ENCODE measurements around the gene SLC25A11. TPM values are rescaled to one million over a fixed set of nuclear protein-coding genes. Genes with fewer than 3 reads are reported as not detected.
A peak's percentile ranks its signal among the peaks of the same experiment; 100 is the strongest.

Gene SLC25A11
- total and polyA plus RNA-seq, 3 experiments from 2014 or later, result 85.1 to 101 (median 90.0) TPM

GRCh38 chr17:4901108-4901647, 38.7 kb downstream of the SLC25A11 start:
- peaks cover 45% of the 10 kb centered on the region for H3K4me1 ChIP-seq (ENCODE audit: insufficient read depth, low read length)
- Mint-ChIP-seq H3K4me3 (peak overlapping the region; percentile 82 to 94 (median 89)), H3K9me3 (no peaks in the 10 kb centered on the region), H3K27ac (peak overlapping the region; percentile 61 to 99 (median 91)), H3K4me1 (peaks cover 28 to 58% (median 38%) of the 10 kb centered on the region in 3 donors), H3K36me3 (peaks cover 0 to 18% (median 0%) of the 10 kb centered on the region in 3 donors), H3K27me3 (peaks cover 0 to 7% of the 10 kb centered on the region in 2 donors)
- DNase-seq, result no peak
- ChIA-PET POLR2A (interaction anchor here (1.1 to 2.7 kb wide), 3 partner anchors 46 to 191 kb away, joined by 3 to 19 read pairs (median 4); partner anchors contain the start of genes ARRB2 and SPAG7), CTCF (interaction anchor here (1.2 to 2.3 kb wide), 6 partner anchors 9 to 191 kb away, joined by 3 to 11 read pairs (median 4); partner anchors contain the start of genes ARRB2, RNF167, SLC25A11 and SPAG7)
- no peaks in the 10 kb centered on the region for H3K9me3 ChIP-seq (ENCODE audit: low read length)
- peaks cover 8% of the 10 kb centered on the region for H3K36me3 ChIP-seq (ENCODE audit: insufficient read depth, low read length)
- no peak overlapping the region for H3K27ac ChIP-seq (ENCODE audit: low read depth, low read length)
- peak overlapping the region; percentile 83 for H3K4me3 ChIP-seq (ENCODE audit: low read length)
- H3K27me3 ChIP-seq (ENCODE audit: insufficient read depth, low read length, poor library complexity, severe bottlenecking), result no peaks in the 10 kb centered on the region

- POLR2A ChIA-PET, result interaction anchor here (0.6 to 2.7 kb wide), 10 partner anchors 8 to 725 kb away, joined by 3 to 19 read pairs (median 4); partner anchors contain the start of genes ARRB2, RNF167, SLC25A11 and SPAG7
- Histone ChIP-seq H3K4me3 (ENCODE audit: low read length) (peak overlapping the region; percentile 83), H3K36me3 (ENCODE audit: insufficient read depth, low read length) (peaks cover 8% of the 10 kb centered on the region), H3K9me3 (ENCODE audit: low read length) (no peaks in the 10 kb centered on the region), H3K27ac (ENCODE audit: low read depth, low read length) (peak overlapping the region; percentile 82), H3K4me1 (ENCODE audit: insufficient read depth, low read length) (peaks cover 45% of the 10 kb centered on the region), H3K27me3 (ENCODE audit: insufficient read depth, low read length, poor library complexity, severe bottlenecking) (no peaks in the 10 kb centered on the region)
- DNase-seq, result peak; percentile 44 to 84 (median 73)
- H3K4me3 Mint-ChIP-seq, result peak overlapping the region; percentile 91 to 95 (median 93)
- CTCF ChIA-PET, result interaction anchor here (0.6 to 2.6 kb wide), 11 partner anchors 9 to 191 kb away, joined by 3 to 15 read pairs (median 4); partner anchors contain the start of genes ARRB2, MED11, RNF167 and SLC25A11
- H3K27ac Mint-ChIP-seq, result peak overlapping the region; percentile 61 to 99 (median 98)
- no peaks in the 10 kb centered on the region for H3K9me3 Mint-ChIP-seq
- peaks cover 0 to 24% (median 0%) of the 10 kb centered on the region in 3 donors for H3K36me3 Mint-ChIP-seq
- H3K4me1 Mint-ChIP-seq, result peaks cover 28 to 58% (median 38%) of the 10 kb centered on the region in 3 donors
- peaks cover 0 to 7% of the 10 kb centered on the region in 2 donors for H3K27me3 Mint-ChIP-seq
Observed at GRCh38 chr17:4900231-4901107, 39.4 kb downstream of the SLC25A11 start.

GRCh38 chr17:4899341-4900230, 40.3 kb downstream of the SLC25A11 start, which contains the start of gene C17orf107:
Gene C17orf107, plus strand, starts transcription at chr17:4899536. Its CDS starts 227 bp downstream, at chr17:4899763.
- POLR2A ChIA-PET, result interaction anchor here (0.6 to 2.7 kb wide), 16 partner anchors 9 to 724 kb away, joined by 3 to 19 read pairs (median 4); partner anchors contain the start of genes ARRB2, PFN1, RNF167 and SLC25A11
- peaks cover 0 to 32% (median 0%) of the 10 kb centered on the region in 3 donors for H3K36me3 Mint-ChIP-seq

GRCh38 chr17:4898927-4899326, 40.9 kb downstream of the SLC25A11 start:
- H3K27me3 ChIP-seq (ENCODE audit: insufficient read depth, low read length, poor library complexity, severe bottlenecking), result no peaks in the 10 kb centered on the region
- Mint-ChIP-seq H3K4me1 (peaks cover 28 to 54% (median 38%) of the 10 kb centered on the region in 3 donors), H3K27me3 (peaks cover 0 to 7% of the 10 kb centered on the region in 2 donors), H3K27ac (peak overlapping the region in 2 of 8 donors; percentile 86 to 98), H3K36me3 (peaks cover 0 to 39% (median 0%) of the 10 kb centered on the region in 3 donors), H3K4me3 (peak overlapping the region; percentile 91 to 95 (median 93)), H3K9me3 (no peaks in the 10 kb centered on the region)
- H3K9me3 ChIP-seq (ENCODE audit: low read length), result no peaks in the 10 kb centered on the region
- peak overlapping the region; percentile 82 for H3K27ac ChIP-seq (ENCODE audit: low read depth, low read length)
- H3K4me3 ChIP-seq (ENCODE audit: low read length), result peak overlapping the region; percentile 83
- ChIA-PET POLR2A (interaction anchor here (0.6 to 2.7 kb wide), 11 partner anchors 9 to 219 kb away, joined by 3 to 19 read pairs (median 4); partner anchors contain the start of genes PFN1, RNF167, SLC25A11 and SPAG7), CTCF (interaction anchor here (0.7 to 2.6 kb wide), 11 partner anchors 8 to 189 kb away, joined by 3 to 15 read pairs (median 4); partner anchors contain the start of genes ARRB2, MED11, RNF167 and SLC25A11)
- H3K4me1 ChIP-seq (ENCODE audit: insufficient read depth, low read length), result peaks cover 45% of the 10 kb centered on the region
- H3K36me3 ChIP-seq (ENCODE audit: insufficient read depth, low read length), result peaks cover 20% of the 10 kb centered on the region
- DNase-seq, result no peak

More at GRCh38 chr17:4899341-4900230, 40.3 kb downstream of the SLC25A11 start, which contains the start of gene C17orf107:
- H3K27ac ChIP-seq (ENCODE audit: low read depth, low read length), result peak within 1 kb of the TSS; percentile 82
- Mint-ChIP-seq H3K4me3 (peak within 1 kb of the TSS; percentile 91 to 95 (median 93)), H3K4me1 (peaks cover 28 to 55% (median 38%) of the 10 kb centered on the region in 3 donors), H3K27me3 (peaks cover 0 to 7% of the 10 kb centered on the region in 2 donors), H3K9me3 (no peaks in the 10 kb centered on the region), H3K27ac (peak within 1 kb of the TSS; percentile 94 to 99 (median 98))
- H3K27me3 ChIP-seq (ENCODE audit: insufficient read depth, low read length, poor library complexity, severe bottlenecking), result no peaks in the 10 kb centered on the region
- CTCF ChIA-PET, result interaction anchor here (0.6 to 2.6 kb wide), 14 partner anchors 9 to 190 kb away, joined by 3 to 15 read pairs (median 4); partner anchors contain the start of genes ARRB2, MED11, RNF167 and SLC25A11
- H3K4me3 ChIP-seq (ENCODE audit: low read length), result peak within 1 kb of the TSS; percentile 83
- DNase-seq, result peak; percentile 95 to 98 (median 96)
- H3K9me3 ChIP-seq (ENCODE audit: low read length), result no peaks in the 10 kb centered on the region
- H3K4me1 ChIP-seq (ENCODE audit: insufficient read depth, low read length), result peaks cover 45% of the 10 kb centered on the region
- H3K36me3 ChIP-seq (ENCODE audit: insufficient read depth, low read length), result peaks cover 15% of the 10 kb centered on the region

GRCh38 chr17:4898351-4898750, 41.5 kb downstream of the SLC25A11 start:
- POLR2A ChIA-PET, result interaction anchor here (2.7 kb wide), 1 partner anchor 69 kb away, joined by 19 read pairs; the partner anchor contains the start of gene SPAG7
- Mint-ChIP-seq H3K9me3 (no peaks in the 10 kb centered on the region), H3K4me3 (peak overlapping the region; percentile 66 to 85 (median 74)), H3K36me3 (peaks cover 0 to 43% (median 0%) of the 10 kb centered on the region in 3 donors), H3K4me1 (peaks cover 24 to 49% (median 33%) of the 10 kb centered on the region in 3 donors), H3K27me3 (peaks cover 0 to 7% of the 10 kb centered on the region in 2 donors), H3K27ac (peak overlapping the region; percentile 36 to 93 (median 84))
- DNase-seq, result no peak
- CTCF ChIA-PET, result interaction anchor here (1.1 to 2.6 kb wide), 6 partner anchors 8 to 189 kb away, joined by 3 to 15 read pairs (median 6); partner anchors contain the start of gene ARRB2
- H3K4me1 ChIP-seq (ENCODE audit: insufficient read depth, low read length), result peaks cover 39% of the 10 kb centered on the region
- no peak overlapping the region for H3K4me3 ChIP-seq (ENCODE audit: low read length)
- H3K27me3 ChIP-seq (ENCODE audit: insufficient read depth, low read length, poor library complexity, severe bottlenecking), result no peaks in the 10 kb centered on the region
- H3K36me3 ChIP-seq (ENCODE audit: insufficient read depth, low read length), result peaks cover 26% of the 10 kb centered on the region
- H3K27ac ChIP-seq (ENCODE audit: low read depth, low read length), result no peak overlapping the region
- H3K9me3 ChIP-seq (ENCODE audit: low read length), result no peaks in the 10 kb centered on the region

- ChIA-PET POLR2A (no interaction called here), CTCF (interaction anchor here (2.1 to 2.6 kb wide), 2 partner anchors 8 to 188 kb away, joined by 9 to 14 read pairs; partner anchors contain the start of gene ARRB2)
Observed at GRCh38 chr17:4897785-4898184, 42.1 kb downstream of the SLC25A11 start.

More at GRCh38 chr17:4897785-4898184, 42.1 kb downstream of the SLC25A11 start:
- no peaks in the 10 kb centered on the region for H3K9me3 Mint-ChIP-seq
- H3K4me1 ChIP-seq (ENCODE audit: insufficient read depth, low read length), result peaks cover 33% of the 10 kb centered on the region
- no peak overlapping the region for H3K4me3 ChIP-seq (ENCODE audit: low read length)
- H3K9me3 ChIP-seq (ENCODE audit: low read length), result no peaks in the 10 kb centered on the region
- peaks cover 31% of the 10 kb centered on the region for H3K36me3 ChIP-seq (ENCODE audit: insufficient read depth, low read length)
- peaks cover 0 to 7% of the 10 kb centered on the region in 2 donors for H3K27me3 Mint-ChIP-seq
- H3K4me1 Mint-ChIP-seq, result peaks cover 19 to 43% (median 27%) of the 10 kb centered on the region in 3 donors
- H3K27ac Mint-ChIP-seq, result peak overlapping the region in 2 of 8 donors; percentile 76 to 93
- no peaks in the 10 kb centered on the region for H3K27me3 ChIP-seq (ENCODE audit: insufficient read depth, low read length, poor library complexity, severe bottlenecking)
- peaks cover 0 to 48% (median 0%) of the 10 kb centered on the region in 3 donors for H3K36me3 Mint-ChIP-seq
- H3K27ac ChIP-seq (ENCODE audit: low read depth, low read length), result no peak overlapping the region
- no peak for DNase-seq
- peak overlapping the region in 1 of 7 donors; percentile 66 for H3K4me3 Mint-ChIP-seq
